Measurements from ENCODE around the gene KIF21B. TPM values are rescaled to one million over a fixed set of nuclear protein-coding genes. Genes with fewer than 3 reads are reported as not detected.

Gene KIF21B
- total RNA-seq, 1 experiment from 2014 or later, result 0.66 TPM

DNA sequence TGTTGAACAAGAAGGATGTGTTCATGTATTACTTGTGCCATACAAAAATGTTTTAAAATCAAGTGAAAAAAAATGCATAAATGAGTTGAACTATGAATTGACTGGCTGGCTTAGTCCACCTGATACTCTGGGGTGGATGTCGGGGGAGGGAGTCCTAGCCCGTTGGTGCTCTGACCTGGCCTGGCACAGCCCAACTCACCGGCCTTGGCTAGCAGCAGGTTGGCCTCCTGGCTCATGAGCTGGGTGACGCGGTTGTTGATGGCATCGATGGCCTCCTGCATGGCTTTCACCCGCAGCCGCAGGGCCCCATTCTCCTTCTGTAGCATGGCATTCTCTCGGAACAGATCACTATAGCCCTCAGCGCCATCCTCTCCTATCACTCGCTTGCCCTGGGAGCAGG lies 21.6 kb downstream of the KIF21B start:
- Histone ChIP-seq H3K9me2 (replicated peaks; ENCODE audit: low read length) (no peaks in the 10 kb centered on the region), H3K4me2 (ENCODE audit: low read length) (no peak overlapping the region), H3K36me3 (ENCODE audit: low read depth, low read length) (no peaks in the 10 kb centered on the region), H4K20me1 (ENCODE audit: low read length) (no peaks in the 10 kb centered on the region), H2AFZ (ENCODE audit: low read length) (no peak overlapping the region), H3F3A (ENCODE audit: low read length, unreplicated experiment) (no peaks in the 10 kb centered on the region), H3K27me3 (ENCODE audit: low read length) (peaks cover 27% of the 10 kb centered on the region), H3K4me3 (ENCODE audit: low read length) (no peak overlapping the region), H3K9ac (ENCODE audit: low read length) (no peak overlapping the region), H3K9me3 (ENCODE audit: low read length) (no peaks in the 10 kb centered on the region), H3K79me2 (ENCODE audit: low read length) (no peaks in the 10 kb centered on the region), H3K27ac (ENCODE audit: low read length) (no peak overlapping the region), H3K4me1 (ENCODE audit: insufficient read depth, low read length) (no peaks in the 10 kb centered on the region)
- ATAC-seq, result no peak; the same call in 1 of the 2 replicates
- TF ChIP-seq, protein P1, sequence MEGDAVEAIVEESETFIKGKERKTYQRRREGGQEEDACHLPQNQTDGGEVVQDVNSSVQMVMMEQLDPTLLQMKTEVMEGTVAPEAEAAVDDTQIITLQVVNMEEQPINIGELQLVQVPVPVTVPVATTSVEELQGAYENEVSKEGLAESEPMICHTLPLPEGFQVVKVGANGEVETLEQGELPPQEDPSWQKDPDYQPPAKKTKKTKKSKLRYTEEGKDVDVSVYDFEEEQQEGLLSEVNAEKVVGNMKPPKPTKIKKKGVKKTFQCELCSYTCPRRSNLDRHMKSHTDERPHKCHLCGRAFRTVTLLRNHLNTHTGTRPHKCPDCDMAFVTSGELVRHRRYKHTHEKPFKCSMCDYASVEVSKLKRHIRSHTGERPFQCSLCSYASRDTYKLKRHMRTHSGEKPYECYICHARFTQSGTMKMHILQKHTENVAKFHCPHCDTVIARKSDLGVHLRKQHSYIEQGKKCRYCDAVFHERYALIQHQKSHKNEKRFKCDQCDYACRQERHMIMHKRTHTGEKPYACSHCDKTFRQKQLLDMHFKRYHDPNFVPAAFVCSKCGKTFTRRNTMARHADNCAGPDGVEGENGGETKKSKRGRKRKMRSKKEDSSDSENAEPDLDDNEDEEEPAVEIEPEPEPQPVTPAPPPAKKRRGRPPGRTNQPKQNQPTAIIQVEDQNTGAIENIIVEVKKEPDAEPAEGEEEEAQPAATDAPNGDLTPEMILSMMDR (conservative IDR thresholded peaks at IDR 0.05; ENCODE audit: low read depth, low read length), result no peak
- no peak for TF ChIP-seq EZH2phosphoT487 (IDR thresholded peaks at IDR 0.05; ENCODE audit: borderline replicate concordance, low read length)
- no peak for TF ChIP-seq EZH2 (IDR thresholded peaks at IDR 0.05; ENCODE audit: low read length, unreplicated experiment)
- no TSS peak for BruUV-seq (replicated peaks)
- intact Hi-C loops (cut with micrococcal nuclease), result loop anchor here (2.0 kb wide), 1 partner anchor 29 kb away; no protein-coding TSS in a partner anchor
- DNase-seq, result no peak
- ChIA-PET POLR2A (ENCODE audit: unreplicated experiment) (no interaction called here), CTCF (no interaction called here)

DNA sequence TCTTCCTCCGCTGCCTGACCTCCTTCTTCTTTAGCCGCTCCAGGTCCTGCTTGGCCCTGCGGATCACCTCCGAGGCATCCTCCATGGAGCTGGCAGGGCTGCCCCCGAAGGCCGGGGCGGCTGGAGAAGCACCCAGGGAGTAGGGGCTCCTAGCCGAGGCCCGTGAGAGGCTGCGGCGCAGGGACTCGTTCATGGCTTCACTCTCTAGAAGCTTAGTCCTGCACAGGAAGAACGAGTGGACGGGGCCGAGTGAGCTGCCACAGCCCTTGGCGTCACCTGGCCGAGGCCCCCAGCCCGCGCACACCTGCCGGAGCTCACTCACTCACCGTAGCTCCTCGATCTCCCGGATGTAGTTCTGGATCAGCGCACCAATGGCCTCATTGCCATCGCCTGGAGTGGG lies 23.1 kb downstream of the KIF21B start:
- H3K9ac ChIP-seq (ENCODE audit: low read length), result no peak overlapping the region
- TF ChIP-seq, protein P1 (conservative IDR thresholded peaks at IDR 0.05; ENCODE audit: low read depth, low read length), result no peak
- no peak for TF ChIP-seq EZH2 (IDR thresholded peaks at IDR 0.05; ENCODE audit: low read length, unreplicated experiment)
- TF ChIP-seq EZH2phosphoT487 (IDR thresholded peaks at IDR 0.05; ENCODE audit: borderline replicate concordance, low read length), result no peak
- DNase-seq, result no peak
- no TSS peak for BruUV-seq (replicated peaks)
- no peaks in the 10 kb centered on the region for H3K9me2 ChIP-seq (replicated peaks; ENCODE audit: low read length)
- no peaks in the 10 kb centered on the region for H3F3A ChIP-seq (ENCODE audit: low read length, unreplicated experiment)
- H3K79me2 ChIP-seq (ENCODE audit: low read length), result no peaks in the 10 kb centered on the region
- no peak overlapping the region for H3K27ac ChIP-seq (ENCODE audit: low read length)
- peaks cover 32% of the 10 kb centered on the region for H3K27me3 ChIP-seq (ENCODE audit: low read length)
- H4K20me1 ChIP-seq (ENCODE audit: low read length), result no peaks in the 10 kb centered on the region
- H3K4me1 ChIP-seq (ENCODE audit: insufficient read depth, low read length), result no peaks in the 10 kb centered on the region
- intact Hi-C loops (cut with micrococcal nuclease), result loop anchor here (2.0 kb wide), 1 partner anchor 30 kb away; no protein-coding TSS in a partner anchor
- ATAC-seq, result no peak
- no peaks in the 10 kb centered on the region for H3K36me3 ChIP-seq (ENCODE audit: low read depth, low read length)
- H3K9me3 ChIP-seq (ENCODE audit: low read length), result no peaks in the 10 kb centered on the region
- H3K4me2 ChIP-seq (ENCODE audit: low read length), result no peak overlapping the region
- H3K4me3 ChIP-seq (ENCODE audit: low read length), result no peak overlapping the region
- ChIA-PET CTCF (no interaction called here), POLR2A (ENCODE audit: unreplicated experiment) (no interaction called here)
- no peak overlapping the region for H2AFZ ChIP-seq (ENCODE audit: low read length)

DNA sequence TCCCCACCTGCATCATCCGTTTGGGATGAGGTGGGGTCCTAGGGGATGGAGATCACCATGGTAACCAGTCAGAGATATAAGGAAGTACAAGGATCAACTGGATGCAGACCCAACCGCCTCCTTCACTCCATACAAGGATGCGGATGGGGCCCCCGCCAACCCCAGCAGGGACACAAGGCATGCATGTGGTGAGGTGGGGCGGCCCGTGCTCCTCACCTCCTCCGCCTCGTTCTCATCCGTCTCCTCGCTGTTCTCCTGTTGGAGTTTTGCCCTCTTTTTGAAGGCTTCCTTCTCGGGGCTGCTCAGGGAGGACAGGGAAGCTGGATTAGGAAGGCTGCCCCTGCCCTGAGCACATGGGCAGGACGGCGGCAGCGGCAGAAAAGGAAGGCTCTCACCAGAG lies 23.8 kb downstream of the KIF21B start:
- ATAC-seq (no peak), DNase-seq (no peak)
- BruUV-seq (replicated peaks), result no TSS peak
- Histone ChIP-seq H3K27me3 (ENCODE audit: low read length) (peaks cover 32% of the 10 kb centered on the region), H3K9me2 (replicated peaks; ENCODE audit: low read length) (no peaks in the 10 kb centered on the region), H3K79me2 (ENCODE audit: low read length) (no peaks in the 10 kb centered on the region), H3K4me1 (ENCODE audit: insufficient read depth, low read length) (no peaks in the 10 kb centered on the region), H3K27ac (ENCODE audit: low read length) (no peak overlapping the region), H4K20me1 (ENCODE audit: low read length) (no peaks in the 10 kb centered on the region), H3K36me3 (ENCODE audit: low read depth, low read length) (no peaks in the 10 kb centered on the region), H3K4me2 (ENCODE audit: low read length) (no peak overlapping the region), H3K4me3 (ENCODE audit: low read length) (no peak overlapping the region), H3F3A (ENCODE audit: low read length, unreplicated experiment) (no peaks in the 10 kb centered on the region), H3K9me3 (ENCODE audit: low read length) (no peaks in the 10 kb centered on the region), H2AFZ (ENCODE audit: low read length) (no peak overlapping the region), H3K9ac (ENCODE audit: low read length) (no peak overlapping the region)
- TF ChIP-seq EZH2 (IDR thresholded peaks at IDR 0.05; ENCODE audit: low read length, unreplicated experiment) (no peak), EZH2phosphoT487 (IDR thresholded peaks at IDR 0.05; ENCODE audit: borderline replicate concordance, low read length) (no peak)
- TF ChIP-seq, protein P1 (conservative IDR thresholded peaks at IDR 0.05; ENCODE audit: low read depth, low read length), result no peak
- CTCF ChIA-PET, result no interaction called here
- intact Hi-C loops (cut with micrococcal nuclease), result loop anchor here (2.0 kb wide), 1 partner anchor 31 kb away; no protein-coding TSS in a partner anchor
- POLR2A ChIA-PET (ENCODE audit: unreplicated experiment), result no interaction called here

All from PC-3 (cell line).